ENCODE measurements around the gene RTBDN.

The RTBDN gene

GRCh38 chr19:12793290-12794195 lies 40.8 kb downstream of the RTBDN start:
- DNase-seq (ENCODE audit: low read depth in 2 of 2), result peak; percentile 85 to 91

GRCh38 chr19:12792853-12793289 lies 41.5 kb downstream of the RTBDN start:
- DNase-seq (ENCODE audit: low read depth in 2 of 2), result no peak

GRCh38 chr19:12792051-12792852 lies 42.1 kb downstream of the RTBDN start:
- peak; percentile 52 to 53 for DNase-seq (ENCODE audit: low read depth in 2 of 2)

GRCh38 chr19:12791345-12792050 lies 42.9 kb downstream of the RTBDN start, which contains the start of gene JUNB:
JUNB (plus strand) TSS chr19:12791486; CDS start chr19:12791772, 286 bp downstream.
- DNase-seq (ENCODE audit: low read depth in 2 of 2), result peak; percentile 95 to 96

GRCh38 chr19:12790628-12791344 lies 43.6 kb downstream of the RTBDN start:
- no peak for DNase-seq (ENCODE audit: low read depth in 2 of 2)

GRCh38 chr19:12789904-12790619 lies 44.3 kb downstream of the RTBDN start:
- peak; percentile 79 to 83 for DNase-seq (ENCODE audit: low read depth in 2 of 2)

- DNase-seq (ENCODE audit: low read depth in 2 of 2), result no peak
Observed at GRCh38 chr19:12789098-12789903, 45.1 kb downstream of the RTBDN start.

- DNase-seq (ENCODE audit: low read depth in 2 of 2), result no peak
Observed at GRCh38 chr19:12788682-12789097, 45.7 kb downstream of the RTBDN start.

- no peak for DNase-seq (ENCODE audit: low read depth in 2 of 2)
Observed at GRCh38 chr19:12788042-12788681, 46.2 kb downstream of the RTBDN start.

- DNase-seq (ENCODE audit: low read depth in 2 of 2), result no peak
Observed at GRCh38 chr19:12787458-12787857, 46.9 kb downstream of the RTBDN start.

GRCh38 chr19:12786952-12787351 lies 47.4 kb downstream of the RTBDN start:
- DNase-seq (ENCODE audit: low read depth in 2 of 2), result no peak

GRCh38 chr19:12786141-12786870 lies 48.1 kb downstream of the RTBDN start:
- DNase-seq (ENCODE audit: low read depth in 2 of 2), result no peak

GRCh38 chr19:12785431-12786031 lies 48.8 kb downstream of the RTBDN start:
- DNase-seq (ENCODE audit: low read depth in 2 of 2), result no peak

- no peak for DNase-seq (ENCODE audit: low read depth in 2 of 2)
Observed at GRCh38 chr19:12784871-12785430, 49.4 kb downstream of the RTBDN start.

GRCh38 chr19:12784394-12784870 lies 49.9 kb downstream of the RTBDN start:
- DNase-seq (ENCODE audit: low read depth in 2 of 2), result no peak

GRCh38 chr19:12783849-12784393 lies 50.5 kb downstream of the RTBDN start:
- no peak for DNase-seq (ENCODE audit: low read depth in 2 of 2)

GRCh38 chr19:12783291-12783848 lies 51.0 kb downstream of the RTBDN start:
- DNase-seq (ENCODE audit: low read depth in 2 of 2), result no peak

Data from stimulated activated CD8-positive, alpha-beta memory T cell treated with anti-CD3 and anti-CD28 coated beads, Interleukin-7, amount 100 ng/mL, for 1 hour (primary cell).